Tongue (tissue), 2 donors: ENCODE results near the gene C16orf96. TPM values are rescaled to one million over a fixed set of nuclear protein-coding genes. Genes with fewer than 3 reads are reported as not detected.
A peak's percentile ranks its signal among the peaks of the same experiment; 100 is the strongest.

ENCODE experiments used
- DNase-seq: peaks from one replicate; pipeline ENCODE4 v3.0.0-alpha.2; 2015
- total RNA-seq: library from RNA; depleted of rRNA; stranded (reverse); fragments of >200 nt; gene quantifications from one replicate; pipeline ENCODE4 v1.2.3, GENCODE V29; 2014

The C16orf96 gene
- total RNA-seq, 1 donor from 2014 or later, result 0.72 TPM

GRCh38 chr16:4618645-4619418 lies 62.7 kb downstream of the C16orf96 start:
- no peak for DNase-seq

DNA sequence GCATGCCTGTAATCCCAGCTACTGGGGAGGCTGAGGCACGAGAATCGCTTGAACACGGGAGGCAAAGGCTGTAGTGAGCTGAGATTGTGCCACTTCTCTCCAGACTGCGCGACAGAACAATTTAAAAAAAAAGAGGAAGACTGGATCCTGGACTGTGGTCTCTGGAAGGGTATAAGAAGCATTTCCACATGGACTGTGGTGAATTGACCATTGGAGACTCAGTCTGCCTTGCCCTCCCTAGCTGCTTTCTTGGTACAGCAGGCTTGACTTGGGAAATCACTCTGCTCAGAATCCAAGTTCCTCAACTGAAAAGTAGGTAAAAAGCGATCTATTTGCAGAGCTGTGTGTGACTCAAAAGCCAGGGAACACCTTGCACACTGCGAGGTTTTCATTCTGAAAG lies 67.5 kb downstream of the C16orf96 start:
- no peak for DNase-seq

- DNase-seq, result peak; percentile 99
Observed at GRCh38 chr16:4624015-4624826, 68.1 kb downstream of the C16orf96 start, which contains the start of gene MGRN1. TSS of gene MGRN1 (plus strand) at chr16:4624826. CDS start at chr16:4624961, 135 bp downstream.

DNA sequence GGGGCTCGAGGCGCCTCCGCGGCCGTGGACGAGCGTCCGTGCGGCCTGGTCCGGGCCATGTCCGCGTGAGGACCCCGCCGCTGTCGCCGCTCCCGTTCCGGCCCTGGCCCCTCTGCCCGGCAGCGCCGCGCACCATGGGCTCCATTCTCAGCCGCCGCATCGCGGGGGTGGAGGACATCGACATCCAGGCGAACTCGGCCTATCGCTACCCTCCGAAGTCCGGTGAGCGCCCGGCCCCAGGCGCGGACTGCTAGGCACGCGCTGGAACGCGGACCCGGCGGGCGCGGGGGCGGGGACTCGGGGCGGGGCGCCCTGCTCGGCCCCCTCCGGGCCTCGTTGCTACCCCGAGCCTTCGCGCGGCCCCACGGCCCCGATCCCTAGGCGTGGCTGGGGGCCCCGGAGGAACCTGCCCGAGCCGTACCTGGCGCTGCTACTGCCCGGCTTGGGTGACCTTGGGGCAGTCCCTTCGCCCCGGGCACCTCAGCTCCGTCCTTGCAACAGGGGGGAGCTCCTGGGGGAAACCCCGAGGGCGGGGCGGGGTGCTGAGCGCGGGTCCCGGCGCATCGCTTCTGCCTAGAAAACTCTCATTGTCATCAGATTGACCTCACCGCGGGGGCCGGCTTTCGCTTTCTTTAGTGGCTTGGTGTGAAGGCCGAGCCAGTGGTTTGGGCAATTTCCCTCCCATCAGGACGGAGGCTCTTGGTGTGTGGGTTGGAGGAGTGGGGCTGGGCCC lies 68.9 kb downstream of the C16orf96 start:
- peak; percentile 60 for DNase-seq

DNA sequence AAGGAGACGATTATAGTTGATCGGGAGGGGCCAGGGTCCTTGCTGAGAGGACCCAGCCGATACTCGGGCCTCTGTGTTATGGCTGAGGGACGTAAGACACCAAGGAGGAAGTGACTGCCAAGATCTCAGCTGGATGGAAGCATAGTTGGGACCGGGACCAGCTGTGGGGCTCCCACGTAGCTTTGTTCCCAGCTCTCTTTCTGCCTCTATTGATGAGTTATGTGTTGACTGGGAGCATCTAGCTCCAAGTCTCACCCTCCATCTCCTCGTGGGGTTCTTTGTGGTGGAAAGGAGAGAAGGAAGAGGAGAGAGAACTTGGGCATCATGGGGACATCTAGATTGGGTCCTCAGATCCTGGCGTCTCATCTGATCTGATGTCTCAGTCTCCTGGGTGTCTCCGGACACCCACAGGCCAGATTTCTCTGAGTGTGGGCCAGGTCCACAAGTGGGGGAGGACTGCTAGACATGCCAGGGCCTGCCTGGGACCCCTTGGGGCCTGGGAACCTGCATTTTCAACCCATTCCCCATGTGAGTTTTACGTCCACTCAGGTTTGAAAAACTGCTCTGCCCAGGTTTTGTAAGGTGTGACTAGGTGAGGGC lies 69.5 kb downstream of the C16orf96 start:
- DNase-seq, result no peak

DNA sequence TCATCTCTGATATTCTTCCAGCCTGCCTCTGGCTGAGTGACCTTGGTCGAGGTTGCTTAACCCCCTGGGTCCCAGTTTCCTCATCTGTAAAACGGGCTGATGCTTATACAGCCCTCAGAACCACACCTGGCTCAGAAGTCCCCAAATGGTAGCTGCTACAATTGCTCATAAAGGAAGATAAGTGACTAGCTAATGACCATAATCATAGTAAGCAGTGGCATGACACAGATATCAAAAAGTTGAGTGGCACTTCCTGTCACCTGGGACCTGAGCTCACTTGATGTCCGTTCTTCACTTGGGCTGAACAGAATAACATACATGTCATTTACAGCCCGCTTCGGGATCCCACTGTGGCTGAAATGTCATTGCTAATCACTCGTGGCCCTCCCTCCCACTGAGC lies 70.3 kb downstream of the C16orf96 start:
- no peak for DNase-seq

DNA sequence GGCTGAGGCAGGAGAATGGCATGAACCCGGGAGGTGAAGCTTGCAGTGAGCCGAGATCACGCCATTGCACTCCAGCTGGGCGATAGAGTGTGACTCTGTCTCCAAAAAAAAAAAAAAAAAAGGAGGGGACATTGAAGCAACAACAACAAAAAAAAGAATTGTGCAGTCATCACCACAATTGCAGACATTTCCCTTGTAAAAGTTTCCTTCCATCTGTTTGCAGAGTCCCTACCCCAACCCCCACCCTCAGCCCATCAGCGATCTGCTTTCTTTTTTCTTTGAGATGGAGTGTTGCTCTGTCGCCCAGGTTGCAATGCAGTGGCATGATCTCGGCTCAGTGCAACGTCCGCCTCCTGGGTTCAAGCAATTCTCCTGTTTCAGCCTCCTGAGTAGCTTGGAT lies 72.1 kb downstream of the C16orf96 start:
- no peak for DNase-seq

- DNase-seq, result no peak
Observed at GRCh38 chr16:4631444-4631843, 75.3 kb downstream of the C16orf96 start.

DNA sequence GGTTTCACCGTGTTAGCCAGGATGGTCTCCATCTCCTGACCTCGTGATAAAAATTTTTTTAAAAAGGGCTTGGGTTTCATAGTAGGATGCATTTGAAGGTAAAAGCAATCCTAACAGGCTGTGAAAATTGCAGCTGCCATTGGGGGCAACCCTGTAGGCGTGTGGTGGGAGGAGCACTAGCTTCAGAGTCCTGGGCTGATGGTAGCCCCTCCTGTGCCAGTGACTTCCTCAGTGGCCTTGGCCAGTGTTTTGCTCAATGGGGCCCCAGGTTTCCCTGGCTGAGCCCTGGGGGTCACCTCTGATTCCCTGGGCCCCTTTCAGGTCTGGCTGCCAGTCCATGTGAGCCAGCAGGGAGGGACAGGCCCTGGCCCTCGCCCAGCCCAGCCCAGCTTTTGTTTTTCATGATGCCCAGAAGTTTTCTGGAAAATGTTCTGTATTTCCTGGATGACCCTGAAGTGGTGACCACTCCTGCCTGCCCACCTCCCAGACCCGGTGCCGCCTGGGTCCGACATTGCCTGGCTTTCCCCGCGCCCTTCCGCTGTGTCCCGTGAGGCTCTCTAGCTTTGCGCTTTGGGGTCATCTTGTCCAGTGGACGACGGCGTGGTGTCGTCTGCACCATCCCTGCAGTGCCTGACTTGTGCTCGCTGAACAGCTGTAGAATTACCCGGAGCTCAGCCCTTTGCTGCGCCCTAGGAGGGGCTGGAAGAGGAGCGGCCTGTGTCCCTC lies 77.9 kb downstream of the C16orf96 start:
- no peak for DNase-seq

GRCh38 chr16:4634768-4635167 lies 78.6 kb downstream of the C16orf96 start:
- DNase-seq, result no peak

DNA sequence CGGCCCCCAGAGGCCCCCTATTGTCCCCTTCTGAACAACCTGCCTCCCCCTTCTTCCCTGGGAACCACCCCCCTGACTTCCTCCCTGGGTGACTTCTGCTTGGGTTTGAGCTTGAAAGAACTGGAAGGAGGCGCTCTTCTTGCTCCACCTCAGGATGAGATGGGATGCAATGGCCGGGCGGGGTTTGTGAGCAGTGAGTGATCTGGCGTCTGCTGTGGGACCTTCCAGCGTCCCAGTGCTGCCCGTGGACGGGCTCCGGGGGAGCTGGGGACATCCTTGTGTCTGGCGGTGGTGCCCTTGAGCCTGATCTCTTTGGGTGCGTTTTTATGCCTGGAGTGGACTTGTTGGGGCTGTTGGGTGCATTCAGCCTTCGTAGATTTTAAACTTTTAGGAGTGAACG lies 80.1 kb downstream of the C16orf96 start:
- DNase-seq, result no peak

GRCh38 chr16:4637501-4638166 lies 81.5 kb downstream of the C16orf96 start:
- DNase-seq, result no peak

DNA sequence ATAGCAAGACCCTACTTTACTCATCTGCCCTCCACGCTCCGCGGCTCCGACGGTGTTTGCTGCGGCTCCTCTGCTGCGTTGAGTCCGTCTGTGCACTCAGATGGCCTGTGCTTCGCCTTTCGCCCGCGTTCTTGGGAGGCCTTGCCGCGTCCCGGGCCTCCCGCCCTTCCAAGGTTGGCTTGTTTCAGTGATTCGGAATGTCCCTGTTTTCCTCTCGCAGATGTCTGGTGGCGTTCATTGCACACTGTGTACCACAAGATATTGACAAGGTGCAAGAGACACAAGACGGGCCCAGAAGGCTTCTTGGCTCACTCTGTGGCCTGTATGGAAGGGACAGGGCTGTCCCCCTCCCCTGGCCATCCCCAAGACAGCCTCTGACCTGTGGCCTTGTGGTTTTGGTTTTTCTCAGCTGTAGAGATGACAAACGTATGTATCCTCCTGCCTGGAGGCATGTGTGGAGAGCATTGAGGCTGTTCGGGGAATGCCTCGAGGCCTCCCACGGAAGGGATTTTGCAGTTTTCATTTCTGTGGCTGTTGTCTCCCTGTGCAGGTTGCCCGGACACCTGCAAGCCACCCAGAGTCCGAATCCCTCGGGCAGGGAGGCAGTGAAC lies 83.9 kb downstream of the C16orf96 start:
- DNase-seq, result no peak

GRCh38 chr16:4640572-4641305 lies 84.6 kb downstream of the C16orf96 start:
- DNase-seq, result no peak

GRCh38 chr16:4641306-4641687 lies 85.2 kb downstream of the C16orf96 start:
- DNase-seq, result no peak

- no peak for DNase-seq
Observed at GRCh38 chr16:4641895-4642294, 85.8 kb downstream of the C16orf96 start.

GRCh38 chr16:4646773-4647643 lies 90.9 kb downstream of the C16orf96 start:
- no peak for DNase-seq

DNA sequence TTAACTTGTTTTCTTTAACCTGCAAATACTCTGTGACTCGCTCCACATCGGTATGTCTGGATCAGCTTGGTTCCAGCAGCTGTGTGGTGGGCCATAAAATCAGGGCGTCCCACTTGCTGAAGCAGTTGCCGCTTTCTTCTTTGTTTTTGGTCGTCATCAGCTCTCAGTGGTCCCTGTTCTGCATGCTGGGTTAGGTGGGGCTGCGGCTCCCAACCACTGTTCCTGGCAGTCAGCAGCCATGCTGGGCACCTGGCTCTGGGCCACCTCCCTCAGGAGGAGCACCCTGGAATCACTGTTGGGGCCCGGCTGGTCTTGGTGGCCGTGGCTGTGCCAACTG lies 91.5 kb downstream of the C16orf96 start:
- no peak for DNase-seq

DNA sequence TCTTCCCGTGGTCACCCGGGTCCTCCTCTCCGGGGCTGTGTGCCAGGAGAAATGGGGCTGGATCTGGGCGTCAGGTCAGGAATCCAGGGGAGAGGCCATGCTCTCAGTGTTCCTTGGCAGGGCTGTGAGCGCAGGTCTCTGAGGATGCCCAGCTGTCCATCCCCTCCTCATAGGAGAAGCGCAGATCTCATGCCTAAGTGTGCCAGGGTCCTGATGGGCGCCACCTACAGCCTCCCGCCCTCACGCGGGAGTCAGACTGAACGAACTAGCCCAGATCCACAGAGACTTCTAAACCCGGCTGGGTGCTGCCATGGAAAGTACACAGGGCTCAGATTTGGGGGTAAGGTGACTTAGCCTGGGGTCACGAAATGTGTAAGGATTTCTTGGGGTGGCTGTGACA lies 92.8 kb downstream of the C16orf96 start:
- DNase-seq, result no peak
